GM23248 (cell line): ENCODE data around the gene NDUFS6. TPM values are rescaled to one million over a fixed set of nuclear protein-coding genes. Genes with fewer than 3 reads are reported as not detected.

ENCODE experiments used
- DNase-seq: peaks from one replicate; pipeline ENCODE4 v3.0.0-alpha.2; 2015
- H2AFZ ChIP-seq: fragments of 200-600 bp; sonication (generic); 2 replicates; pipeline ENCODE4 v1.6.1; 2016; ENCODE audit warnings: antibody characterized with exemption
- H3F3A ChIP-seq: fragments of 200-600 bp; sonication (generic); 2 replicates; pipeline ENCODE4 v1.6.1; 2016; ENCODE audit warnings: mild to moderate bottlenecking, antibody characterized with exemption, mixed run types; ENCODE audit not compliant: insufficient read depth
- H3K27ac ChIP-seq: fragments of 200-600 bp; sonication (generic); 2 replicates; pipeline ENCODE4 v1.5.1; 2016; ENCODE audit warnings: mild to moderate bottlenecking
- H3K27me3 ChIP-seq: fragments of 200-600 bp; sonication (generic); replicated peaks from 2 replicates; pipeline ENCODE4 v1.6.1; 2016; ENCODE audit warnings: mild to moderate bottlenecking; ENCODE audit not compliant: insufficient read depth
- H3K36me3 ChIP-seq: fragments of 200-600 bp; sonication (generic); 2 replicates; pipeline ENCODE4 v1.6.1; 2016; ENCODE audit warnings: low read depth, mild to moderate bottlenecking
- H3K4me1 ChIP-seq: fragments of 200-600 bp; sonication (generic); 2 replicates; pipeline ENCODE4 v1.6.1; 2016; ENCODE audit warnings: mild to moderate bottlenecking; ENCODE audit not compliant: insufficient read depth
- H3K4me2 ChIP-seq: fragments of 200-600 bp; sonication (generic); one replicate; pipeline ENCODE4 v1.6.1; 2016; ENCODE audit warnings: mild to moderate bottlenecking; ENCODE audit not compliant: unreplicated experiment
- H3K4me3 ChIP-seq: fragments of 200-600 bp; sonication (generic); 2 replicates; pipeline ENCODE4 v1.5.1; 2016; ENCODE audit warnings: mild to moderate bottlenecking
- H3K79me2 ChIP-seq: fragments of 200-600 bp; sonication (generic); 2 replicates; pipeline ENCODE4 v1.6.1; 2016; ENCODE audit warnings: mild to moderate bottlenecking; ENCODE audit not compliant: insufficient read depth
- H3K9ac ChIP-seq: fragments of 200-600 bp; sonication (generic); 2 replicates; pipeline ENCODE4 v1.6.1; 2016; ENCODE audit warnings: mild to moderate bottlenecking
- H3K9me2 ChIP-seq: fragments of 200-600 bp; sonication (generic); 2 replicates; pipeline ENCODE4 v1.6.1; 2016; ENCODE audit warnings: mixed run types, mild to moderate bottlenecking, moderate library complexity; ENCODE audit not compliant: insufficient read depth
- H3K9me3 ChIP-seq: fragments of 200-600 bp; sonication (generic); one replicate; pipeline ENCODE4 v1.6.1; 2017; ENCODE audit warnings: low read depth
- H4K20me1 ChIP-seq: fragments of 200-600 bp; sonication (generic); 2 replicates; pipeline ENCODE4 v1.6.0; 2016; ENCODE audit not compliant: insufficient read depth
- EZH2 ChIP-seq: fragments of 200-600 bp; sonication (generic); IDR thresholded peaks from 2 replicates; pipeline ENCODE4 v1.6.1; 2018; ENCODE audit warnings: antibody characterized with exemption, mild to moderate bottlenecking; ENCODE audit not compliant: insufficient read depth, poor library complexity, severe bottlenecking
- EZH2phosphoT487 ChIP-seq: fragments of 200-600 bp; sonication (generic); IDR thresholded peaks from 2 replicates; pipeline ENCODE4 v1.6.1; 2018; ENCODE audit warnings: antibody characterized with exemption, moderate library complexity, mild to moderate bottlenecking, low read depth; ENCODE audit not compliant: insufficient read depth
- WGBS, 2 experiments: methylation state at CpG; one replicate each; pipeline ENCODE4 v1.1.6; 2015 to 2017; ENCODE audit warnings: low lambda C conversion rate in 2 of 2, low coverage in 1 of 2; ENCODE audit errors: missing lambda C conversion rate in 2 of 2; 5-methylcytosine and 5-hydroxymethylcytosine counted together
- in situ Hi-C: fragments of 300-500 bp; cut with MboI; formaldehyde crosslinking; loops from 2 replicates; pipeline ENCODE4 v1.15.0; 2020
- polyA plus RNA-seq: library from polyadenylated mRNA; unstranded; fragments of >200 nt; fragmentation: Nextera tagmentation; extraction: Ambion mirVana; gene quantifications from 2 replicates; pipeline ENCODE4 v1.2.1, GENCODE V29; 2016
- total RNA-seq: library from RNA; depleted of rRNA; stranded (reverse); fragments of >200 nt; shearing (Covaris generic); gene quantifications from 2 replicates; pipeline ENCODE4 v1.2.3, GENCODE V29; 2014

Gene NDUFS6
- total and polyA plus RNA-seq, 2 experiments from 2014 or later: 39.6 to 106 TPM

GRCh38 chr5:1853531-1853930 is 52.3 kb downstream of the NDUFS6 start:
- H3K4me3 ChIP-seq: no peak overlapping the region
- DNase-seq: no peak
- H3K4me2 ChIP-seq: no peak overlapping the region
- peaks cover 50% of the 10 kb centered on the region for H3K27me3 ChIP-seq
- in situ Hi-C loops: no loop called here
- WGBS, 2 experiments: 49 to 52% methylated on average over 8 of the region's 8 CpGs
- no peak overlapping the region for H2AFZ ChIP-seq
- TF ChIP-seq EZH2 (no peak), EZH2phosphoT487 (no peak)
- H3K36me3 ChIP-seq: no peaks in the 10 kb centered on the region
- H3K9me2 ChIP-seq: no peaks in the 10 kb centered on the region
- H3K9me3 ChIP-seq: no peaks in the 10 kb centered on the region
- no peaks in the 10 kb centered on the region for H3K79me2 ChIP-seq
- no peak overlapping the region for H3K9ac ChIP-seq
- H3K4me1 ChIP-seq: no peaks in the 10 kb centered on the region
- H3F3A ChIP-seq: no peaks in the 10 kb centered on the region
- H4K20me1 ChIP-seq: no peaks in the 10 kb centered on the region
- H3K27ac ChIP-seq: no peak overlapping the region

- no peaks in the 10 kb centered on the region for H4K20me1 ChIP-seq
- TF ChIP-seq EZH2phosphoT487: no peak
- TF ChIP-seq EZH2: no peak
- no peak overlapping the region for H2AFZ ChIP-seq
- no peaks in the 10 kb centered on the region for H3K36me3 ChIP-seq
- H3K9me2 ChIP-seq: no peaks in the 10 kb centered on the region
- H3K27ac ChIP-seq: no peak overlapping the region
- in situ Hi-C loops: no loop called here
- no peak overlapping the region for H3K9ac ChIP-seq
- no peak for DNase-seq
- H3F3A ChIP-seq: no peaks in the 10 kb centered on the region
- no peak overlapping the region for H3K4me3 ChIP-seq
- no peaks in the 10 kb centered on the region for H3K9me3 ChIP-seq
- whole genome bisulfite sequencing, 2 experiments: 7 to 18% methylated on average over 3 of the region's 3 CpGs
- no peaks in the 10 kb centered on the region for H3K79me2 ChIP-seq
- H3K4me1 ChIP-seq: no peaks in the 10 kb centered on the region
- no peak overlapping the region for H3K4me2 ChIP-seq
- peaks cover 47% of the 10 kb centered on the region for H3K27me3 ChIP-seq
Observed at GRCh38 chr5:1855075-1855474, 53.9 kb downstream of the NDUFS6 start.

GRCh38 chr5:1855596-1855995 is 54.4 kb downstream of the NDUFS6 start:
- Histone ChIP-seq H2AFZ (no peak overlapping the region), H3K4me2 (no peak overlapping the region), H3K4me3 (no peak overlapping the region), H3K9me2 (no peaks in the 10 kb centered on the region), H3K27ac (no peak overlapping the region), H3K9ac (no peak overlapping the region), H4K20me1 (no peaks in the 10 kb centered on the region), H3K36me3 (no peaks in the 10 kb centered on the region), H3K27me3 (peaks cover 48% of the 10 kb centered on the region), H3K4me1 (no peaks in the 10 kb centered on the region), H3K9me3 (no peaks in the 10 kb centered on the region), H3K79me2 (no peaks in the 10 kb centered on the region), H3F3A (no peaks in the 10 kb centered on the region)
- DNase-seq: no peak
- in situ Hi-C loops: no loop called here
- 22 to 26% methylated on average over 17 of the region's 17 CpGs for WGBS, 2 experiments
- TF ChIP-seq EZH2 (no peak), EZH2phosphoT487 (no peak)

- no peaks in the 10 kb centered on the region for H3K9me3 ChIP-seq
- no peaks in the 10 kb centered on the region for H3F3A ChIP-seq
- no peak overlapping the region for H3K9ac ChIP-seq
- H3K4me2 ChIP-seq: no peak overlapping the region
- no peak overlapping the region for H3K27ac ChIP-seq
- no peak overlapping the region for H3K4me3 ChIP-seq
- WGBS, 2 experiments: 76 to 85% methylated on average over 19 to 41 of the region's 49 CpGs
- H3K27me3 ChIP-seq: peaks cover 44% of the 10 kb centered on the region
- no peaks in the 10 kb centered on the region for H4K20me1 ChIP-seq
- no peaks in the 10 kb centered on the region for H3K79me2 ChIP-seq
- H2AFZ ChIP-seq: no peak overlapping the region
- no peak for TF ChIP-seq EZH2phosphoT487
- TF ChIP-seq EZH2: no peak
- no peaks in the 10 kb centered on the region for H3K4me1 ChIP-seq
- no peak for DNase-seq
- no peaks in the 10 kb centered on the region for H3K9me2 ChIP-seq
- in situ Hi-C loops: no loop called here
- H3K36me3 ChIP-seq: no peaks in the 10 kb centered on the region
Observed at GRCh38 chr5:1856596-1857255, 55.5 kb downstream of the NDUFS6 start.

GRCh38 chr5:1857256-1857600 is 56.0 kb downstream of the NDUFS6 start:
- H3K9ac ChIP-seq: no peak overlapping the region
- 84 to 91% methylated on average over 28 to 32 of the region's 32 CpGs for WGBS, 2 experiments

More at GRCh38 chr5:1857256-1857600, 56.0 kb downstream of the NDUFS6 start:
- TF ChIP-seq EZH2phosphoT487 (no peak), EZH2 (no peak)
- no peaks in the 10 kb centered on the region for H3K79me2 ChIP-seq
- no peak overlapping the region for H2AFZ ChIP-seq
- in situ Hi-C loops: no loop called here
- peaks cover 46% of the 10 kb centered on the region for H3K27me3 ChIP-seq
- H3K9me3 ChIP-seq: no peaks in the 10 kb centered on the region
- no peak overlapping the region for H3K4me2 ChIP-seq
- no peak overlapping the region for H3K27ac ChIP-seq
- no peaks in the 10 kb centered on the region for H4K20me1 ChIP-seq
- H3K4me3 ChIP-seq: no peak overlapping the region
- no peaks in the 10 kb centered on the region for H3K9me2 ChIP-seq
- H3K36me3 ChIP-seq: no peaks in the 10 kb centered on the region
- no peaks in the 10 kb centered on the region for H3F3A ChIP-seq
- no peak for DNase-seq
- no peaks in the 10 kb centered on the region for H3K4me1 ChIP-seq
